MCF 10A (cell line): ENCODE results near the gene IL1R2. TPM values are rescaled to one million over a fixed set of nuclear protein-coding genes. Genes with fewer than 3 reads are reported as not detected.

ENCODE experiments used
- BruUV-seq: library from RNA; stranded (reverse); fragments of 400-500 nt; replicated peaks from 2 replicates; lab custom pipeline; 2021; lab: Mats Ljungman, UMichigan
- CTCF ChIA-PET: fragments of 300-600 bp; sonication (Branson Sonifier 250); formaldehyde crosslinking; extraction: SDS; loops from one replicate; lab custom pipeline; 2021; ENCODE audit warnings: antibody characterized with exemption, inconsistent platforms; lab: Yijun Ruan, JAX
- POLR2A ChIA-PET: fragments of 300-600, 350-650 bp; sonication (Branson Sonifier 250); formaldehyde crosslinking; extraction: SDS; loops from one replicate; lab custom pipeline; 2020; ENCODE audit warnings: antibody characterized with exemption, inconsistent platforms; lab: Yijun Ruan, JAX
- DNase-seq: peaks from one replicate; pipeline ENCODE4 v3.0.0-alpha.2; 2018; ENCODE audit not compliant: unreplicated experiment
- H3K27ac Mint-ChIP-seq: one replicate; pipeline ENCODE4 v1.8.0; 2022; ENCODE audit warnings: mild to moderate bottlenecking, low read depth, mixed read lengths; ENCODE audit not compliant: unreplicated experiment
- H3K27me3 Mint-ChIP-seq: one replicate; pipeline ENCODE4 v1.8.0; 2022; ENCODE audit warnings: mixed read lengths; ENCODE audit not compliant: insufficient read depth, unreplicated experiment
- H3K36me3 Mint-ChIP-seq: one replicate; pipeline ENCODE4 v1.8.0; 2022; ENCODE audit warnings: mild to moderate bottlenecking, moderate library complexity, mixed read lengths; ENCODE audit not compliant: insufficient read depth, unreplicated experiment
- H3K4me1 Mint-ChIP-seq: one replicate; pipeline ENCODE4 v1.8.0; 2022; ENCODE audit warnings: mixed read lengths; ENCODE audit not compliant: insufficient read depth, unreplicated experiment
- H3K4me3 Mint-ChIP-seq: one replicate; pipeline ENCODE4 v1.8.0; 2022; ENCODE audit warnings: mild to moderate bottlenecking, moderate library complexity, mixed read lengths; ENCODE audit not compliant: unreplicated experiment
- H3K9me3 Mint-ChIP-seq: one replicate; pipeline ENCODE4 v1.8.0; 2022; ENCODE audit warnings: mixed read lengths; ENCODE audit not compliant: unreplicated experiment
- intact Hi-C: fragments of 100-400 bp; cut with micrococcal nuclease; formaldehyde crosslinking; loops from 2 replicates; pipeline ENCODE4 v1.14.1; 2022
- total RNA-seq: library from RNA; stranded (reverse); gene quantifications from 2 replicates; pipeline ENCODE4 v1.2.3, GENCODE V29; 2022
- TF ChIP-seq, protein P1 (sequence below): fragments of 200-600 bp; IDR thresholded peaks from one replicate; pipeline ENCODE4 v1.8.0; 2022; ENCODE audit warnings: antibody characterized with exemption, mild to moderate bottlenecking; ENCODE audit not compliant: unreplicated experiment

The IL1R2 gene
- total RNA-seq, 1 experiment from 2014 or later = not detected

DNA sequence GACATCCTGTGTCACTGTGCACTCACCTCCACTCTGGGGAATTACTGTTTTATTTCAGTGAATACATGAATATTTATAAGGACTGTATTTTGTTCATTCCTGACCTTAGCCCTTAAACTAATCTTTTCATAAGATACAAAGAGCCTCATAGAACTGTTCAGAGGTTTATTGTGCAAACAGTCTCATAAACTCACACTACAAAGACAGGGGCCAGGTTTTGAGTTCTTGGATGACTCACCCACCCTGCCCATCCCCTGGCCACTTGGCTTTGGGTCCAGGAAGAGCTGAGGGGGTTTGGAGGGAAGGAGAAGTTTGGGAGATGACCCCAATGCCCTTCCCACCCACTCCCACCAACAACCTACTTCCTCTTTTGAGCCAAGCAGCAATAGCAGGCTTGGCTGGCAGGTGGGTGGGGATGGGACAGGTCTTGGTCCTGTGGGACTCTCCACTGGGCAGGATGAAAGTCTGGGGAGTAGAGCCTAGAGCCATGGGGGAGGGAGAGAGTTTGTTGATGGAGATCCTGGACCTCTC, 43.1 kb upstream of the IL1R2 start:
- Mint-ChIP-seq H3K36me3 (no peaks in the 10 kb centered on the region), H3K27ac (no peak overlapping the region), H3K9me3 (peaks cover 15% of the 10 kb centered on the region), H3K27me3 (no peaks in the 10 kb centered on the region), H3K4me1 (peaks cover 8% of the 10 kb centered on the region), H3K4me3 (no peak overlapping the region)
- ChIA-PET CTCF (interaction anchor here (0.6 to 1.0 kb wide), 2 partner anchors 64 to 524 kb away, joined by 3 read pairs; no protein-coding TSS in a partner anchor), POLR2A (interaction anchor here (1.1 kb wide), 1 partner anchor 13 kb away, joined by 5 read pairs; no protein-coding TSS in a partner anchor)
- BruUV-seq = no TSS peak
- TF ChIP-seq, protein P1, sequence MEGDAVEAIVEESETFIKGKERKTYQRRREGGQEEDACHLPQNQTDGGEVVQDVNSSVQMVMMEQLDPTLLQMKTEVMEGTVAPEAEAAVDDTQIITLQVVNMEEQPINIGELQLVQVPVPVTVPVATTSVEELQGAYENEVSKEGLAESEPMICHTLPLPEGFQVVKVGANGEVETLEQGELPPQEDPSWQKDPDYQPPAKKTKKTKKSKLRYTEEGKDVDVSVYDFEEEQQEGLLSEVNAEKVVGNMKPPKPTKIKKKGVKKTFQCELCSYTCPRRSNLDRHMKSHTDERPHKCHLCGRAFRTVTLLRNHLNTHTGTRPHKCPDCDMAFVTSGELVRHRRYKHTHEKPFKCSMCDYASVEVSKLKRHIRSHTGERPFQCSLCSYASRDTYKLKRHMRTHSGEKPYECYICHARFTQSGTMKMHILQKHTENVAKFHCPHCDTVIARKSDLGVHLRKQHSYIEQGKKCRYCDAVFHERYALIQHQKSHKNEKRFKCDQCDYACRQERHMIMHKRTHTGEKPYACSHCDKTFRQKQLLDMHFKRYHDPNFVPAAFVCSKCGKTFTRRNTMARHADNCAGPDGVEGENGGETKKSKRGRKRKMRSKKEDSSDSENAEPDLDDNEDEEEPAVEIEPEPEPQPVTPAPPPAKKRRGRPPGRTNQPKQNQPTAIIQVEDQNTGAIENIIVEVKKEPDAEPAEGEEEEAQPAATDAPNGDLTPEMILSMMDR = no peak
- intact Hi-C loops = no loop called here
- DNase-seq = no peak

DNA sequence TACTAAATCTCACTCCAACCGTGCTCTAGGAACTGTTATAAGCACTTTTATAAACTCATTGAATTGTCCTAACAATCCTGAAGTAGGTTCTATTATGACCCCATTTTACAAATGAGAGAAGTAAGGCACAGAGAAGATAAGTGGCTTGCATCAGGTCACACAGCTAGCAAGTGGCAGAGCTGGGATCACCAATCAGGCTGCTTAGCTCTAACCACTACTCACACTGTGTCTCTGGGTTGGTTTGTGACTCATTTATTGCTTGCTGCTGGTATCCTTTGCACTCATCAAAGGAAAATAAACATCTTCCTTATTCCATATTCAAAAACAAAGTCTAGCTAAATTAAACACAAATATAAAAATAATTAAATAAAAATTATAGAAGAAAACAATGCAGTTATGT, 42.5 kb upstream of the IL1R2 start:
- peaks cover 15% of the 10 kb centered on the region for H3K9me3 Mint-ChIP-seq
- no peak overlapping the region for H3K4me3 Mint-ChIP-seq
- ChIA-PET CTCF (interaction anchor here (0.6 to 1.0 kb wide), 2 partner anchors 65 to 523 kb away, joined by 3 read pairs; no protein-coding TSS in a partner anchor), POLR2A (interaction anchor here (1.1 kb wide), 1 partner anchor 12 kb away, joined by 5 read pairs; no protein-coding TSS in a partner anchor)
- no TSS peak for BruUV-seq
- H3K36me3 Mint-ChIP-seq = no peaks in the 10 kb centered on the region
- TF ChIP-seq, protein P1 = no peak
- intact Hi-C loops = no loop called here
- no peaks in the 10 kb centered on the region for H3K27me3 Mint-ChIP-seq
- no peak for DNase-seq
- peaks cover 8% of the 10 kb centered on the region for H3K4me1 Mint-ChIP-seq
- peak overlapping the region; percentile 14 for H3K27ac Mint-ChIP-seq

DNA sequence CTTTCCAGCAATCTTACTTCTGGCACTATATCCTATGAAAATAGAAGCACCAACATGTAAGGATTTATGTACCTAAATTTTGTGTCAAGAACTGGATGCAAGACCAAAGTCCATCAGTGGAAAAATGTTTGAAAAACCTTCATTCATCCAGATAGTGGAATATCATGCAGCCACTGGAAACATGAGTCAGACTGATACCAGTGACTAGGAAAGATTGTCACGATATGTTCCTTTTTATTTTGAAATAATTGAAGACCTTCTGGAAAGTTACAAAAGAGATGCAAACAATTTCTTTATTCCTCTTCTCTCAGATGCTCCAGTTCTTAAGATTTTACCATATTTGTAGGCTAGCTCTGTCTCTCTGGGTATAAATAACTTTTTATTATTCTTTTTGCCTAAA, 40.5 kb upstream of the IL1R2 start:
- H3K4me1 Mint-ChIP-seq = peaks cover 8% of the 10 kb centered on the region
- ChIA-PET POLR2A (no interaction called here), CTCF (no interaction called here)
- no peak for DNase-seq
- BruUV-seq = no TSS peak
- H3K27me3 Mint-ChIP-seq = no peaks in the 10 kb centered on the region
- H3K4me3 Mint-ChIP-seq = no peak overlapping the region
- TF ChIP-seq, protein P1 = no peak
- H3K36me3 Mint-ChIP-seq = no peaks in the 10 kb centered on the region
- H3K27ac Mint-ChIP-seq = no peak overlapping the region
- intact Hi-C loops = no loop called here
- H3K9me3 Mint-ChIP-seq = peaks cover 15% of the 10 kb centered on the region

DNA sequence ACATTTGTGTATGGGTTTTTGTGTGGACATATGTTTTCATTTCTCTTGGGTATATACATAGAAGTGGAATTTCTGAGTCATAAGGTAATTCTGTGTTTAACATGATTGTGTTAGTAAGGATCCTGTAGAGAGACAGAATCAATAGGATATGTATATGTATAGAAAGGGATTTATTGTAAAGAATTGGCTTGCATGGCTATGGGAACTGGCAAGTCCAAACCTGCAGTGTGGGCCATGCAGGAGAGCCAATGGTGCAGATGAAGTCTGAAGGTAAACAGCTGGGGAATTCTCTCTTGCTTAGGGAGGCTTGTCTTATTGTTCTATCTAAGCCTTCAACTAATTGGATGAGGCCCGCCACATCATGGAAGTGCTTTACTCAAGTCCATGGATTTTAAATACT, 39.2 kb upstream of the IL1R2 start:
- POLR2A ChIA-PET = interaction anchor here (1.0 to 1.1 kb wide), 2 partner anchors 69 to 417 kb away, joined by 3 read pairs; no protein-coding TSS in a partner anchor
- H3K9me3 Mint-ChIP-seq = peaks cover 15% of the 10 kb centered on the region
- BruUV-seq = no TSS peak
- H3K4me1 Mint-ChIP-seq = peaks cover 8% of the 10 kb centered on the region
- no peak overlapping the region for H3K27ac Mint-ChIP-seq
- intact Hi-C loops = no loop called here
- DNase-seq = no peak
- TF ChIP-seq, protein P1 = no peak
- no peaks in the 10 kb centered on the region for H3K36me3 Mint-ChIP-seq
- no peaks in the 10 kb centered on the region for H3K27me3 Mint-ChIP-seq
- no peak overlapping the region for H3K4me3 Mint-ChIP-seq
- CTCF ChIA-PET = interaction anchor here (0.6 to 1.4 kb wide), 4 partner anchors 23 to 430 kb away, joined by 3 to 4 read pairs (median 4); no protein-coding TSS in a partner anchor
